GM20000 (cell line): ENCODE measurements around the gene MCF2L2.
"Not testable (repeated sequence)": the region's sequence is repeated elsewhere in the genome, so short reads cannot be mapped to it uniquely, and the experiment has no call there.

Experiments
- DNase-seq: peaks from one replicate; pipeline ENCODE4 v3.0.0; 2012; ENCODE audit warnings: low spot score
- CTCF ChIP-seq: IDR thresholded peaks from 2 replicates; pipeline ENCODE4 v1.5.1; 2012; ENCODE audit warnings: mild to moderate bottlenecking, control low read depth; ENCODE audit errors: extremely low read depth, missing control alignments

MCF2L2 gene

GRCh38 chr3:183375787-183376186 is 52.6 kb downstream of the MCF2L2 start:
- TF ChIP-seq CTCF, result no peak
- DNase-seq, result no peak

DNA sequence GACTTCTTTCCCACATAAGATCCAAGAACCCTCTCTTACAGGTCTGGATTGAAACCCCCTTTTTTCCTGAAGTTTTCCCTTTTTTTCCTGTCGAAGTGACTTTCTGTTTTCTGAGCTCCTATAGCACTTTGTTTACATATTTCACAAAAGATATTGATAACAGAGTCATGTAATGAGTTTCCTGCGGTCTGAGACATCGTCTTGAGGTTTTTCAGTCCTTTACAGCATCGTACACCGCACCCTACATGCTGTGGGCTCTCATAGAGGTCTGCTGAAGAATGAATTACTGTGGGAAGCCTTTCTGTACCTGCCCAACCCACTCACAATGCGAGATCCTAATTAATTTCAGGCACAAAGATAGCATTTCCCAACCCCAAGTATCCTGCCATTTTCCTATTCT is 53.1 kb downstream of the MCF2L2 start:
- TF ChIP-seq CTCF, result no peak
- no peak for DNase-seq

- TF ChIP-seq CTCF, result no peak
- DNase-seq, result no peak
Observed at GRCh38 chr3:183372911-183373310, 55.5 kb downstream of the MCF2L2 start.

GRCh38 chr3:183371600-183371968 is 56.8 kb downstream of the MCF2L2 start:
- DNase-seq, result not testable (repeated sequence)

DNA sequence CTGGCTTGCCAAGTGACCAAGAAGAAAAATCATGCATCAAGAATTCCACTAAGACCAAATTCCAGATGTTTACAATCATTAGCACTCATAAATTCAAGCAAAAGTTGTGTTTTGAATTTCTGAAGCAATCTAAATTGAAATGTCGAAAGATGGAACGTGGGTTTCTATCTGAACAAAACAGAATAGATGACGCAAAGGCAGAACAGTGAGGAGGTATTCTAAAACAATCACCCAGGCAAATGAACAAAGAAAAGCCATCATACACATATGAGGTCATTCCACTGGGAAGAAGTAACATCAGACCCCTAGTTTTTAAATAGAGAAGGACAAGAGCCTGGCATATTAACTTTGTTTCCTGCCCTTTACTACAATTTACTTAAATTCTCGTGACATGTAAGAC is 58.0 kb downstream of the MCF2L2 start:
- no peak for TF ChIP-seq CTCF
- no peak for DNase-seq

DNA sequence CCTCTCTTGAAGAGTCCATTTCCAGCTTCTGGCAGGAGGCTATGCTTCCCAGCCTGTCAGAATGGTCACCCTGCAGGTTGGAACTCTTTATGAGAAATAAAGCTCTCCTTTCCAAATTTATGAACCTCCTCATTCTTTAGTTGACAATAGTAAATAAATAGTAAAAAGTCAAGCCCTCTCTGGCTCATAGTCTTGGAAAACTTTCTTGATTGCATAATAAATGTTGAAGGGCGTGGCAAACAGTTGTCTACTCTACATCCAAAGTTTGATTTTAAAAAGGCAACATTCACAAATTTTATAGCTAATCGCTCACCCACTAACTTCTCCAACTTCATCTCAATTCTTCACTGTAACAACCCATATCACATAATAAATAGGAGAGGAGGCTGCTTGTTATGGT is 58.8 kb downstream of the MCF2L2 start:
- no peak for TF ChIP-seq CTCF

GRCh38 chr3:183369117-183369516 is 59.3 kb downstream of the MCF2L2 start:
- no peak for TF ChIP-seq CTCF
- DNase-seq, result no peak

More for the DNA sequence above, 58.8 kb downstream of the MCF2L2 start:
- DNase-seq, result no peak

- DNase-seq, result no peak
- TF ChIP-seq CTCF, result no peak
Observed at GRCh38 chr3:183360971-183361624, 67.3 kb downstream of the MCF2L2 start.
